GM19397 (cell line): ENCODE data around the gene WDR37.

Source experiments
- ATAC-seq: cut with Tn5 transposase; IDR thresholded peaks from one replicate; pipeline ENCODE4 v1.9.1; 2021; ENCODE audit warnings: mild to moderate bottlenecking, moderate library complexity; ENCODE audit not compliant: unreplicated experiment

The WDR37 gene

DNA sequence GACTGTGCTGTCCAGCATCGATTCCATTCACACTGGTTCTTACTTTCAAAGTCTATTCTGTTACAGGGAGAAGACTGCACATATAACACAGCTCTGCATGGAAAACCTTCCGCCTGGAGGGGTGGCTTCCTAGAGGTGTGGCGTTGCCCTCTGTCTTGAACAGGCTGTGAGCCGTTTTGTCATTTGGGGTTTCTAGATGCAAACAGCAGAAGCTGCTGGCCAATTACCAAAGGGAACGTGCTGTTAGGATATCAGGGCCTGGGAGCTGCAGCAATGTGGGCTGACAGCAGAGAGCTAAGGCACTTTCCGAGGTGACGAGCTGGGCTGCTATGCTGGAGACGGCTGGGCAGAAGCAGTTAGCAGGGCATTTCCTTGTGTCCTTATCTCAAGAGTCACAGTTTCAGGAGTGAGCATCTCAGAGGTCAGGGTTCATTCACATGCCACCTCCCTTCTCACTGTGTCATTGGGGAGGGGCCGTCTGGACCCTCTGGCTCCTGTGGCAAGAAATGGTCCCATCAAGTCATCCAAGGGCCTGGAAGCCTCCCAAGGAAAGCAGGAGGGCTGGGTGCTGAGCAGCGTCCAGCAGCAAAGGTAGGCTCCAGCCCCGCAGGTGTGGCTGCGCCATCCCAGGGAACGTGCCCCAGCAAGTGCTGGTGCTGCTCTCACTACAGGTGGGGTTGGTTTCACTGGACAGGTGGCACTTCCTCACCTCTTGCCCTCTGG, 106.5 kb downstream of the WDR37 start:
- ATAC-seq, result no peak

DNA sequence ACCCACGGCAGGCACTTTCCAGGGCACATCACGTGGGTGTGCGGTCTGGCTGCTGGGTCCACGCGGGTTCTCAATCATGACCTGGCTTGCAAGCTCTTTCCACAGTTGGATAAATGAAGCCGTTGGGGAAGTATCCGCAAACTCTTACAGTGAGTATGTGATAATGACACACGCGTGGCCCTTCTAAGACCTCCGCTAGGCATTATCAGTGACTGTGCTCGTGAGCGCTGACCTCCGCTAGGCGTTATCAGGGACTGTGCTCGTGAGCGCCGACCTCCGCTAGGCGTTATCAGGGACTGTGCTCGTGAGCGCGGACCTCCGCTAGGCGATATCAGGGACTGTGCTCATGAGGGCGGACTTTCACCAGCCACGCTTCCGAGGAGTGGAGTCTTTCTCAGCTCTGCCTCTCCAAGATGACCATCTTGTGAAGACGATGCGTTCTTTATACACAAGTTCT, 107.0 kb downstream of the WDR37 start:
- ATAC-seq, result no peak

DNA sequence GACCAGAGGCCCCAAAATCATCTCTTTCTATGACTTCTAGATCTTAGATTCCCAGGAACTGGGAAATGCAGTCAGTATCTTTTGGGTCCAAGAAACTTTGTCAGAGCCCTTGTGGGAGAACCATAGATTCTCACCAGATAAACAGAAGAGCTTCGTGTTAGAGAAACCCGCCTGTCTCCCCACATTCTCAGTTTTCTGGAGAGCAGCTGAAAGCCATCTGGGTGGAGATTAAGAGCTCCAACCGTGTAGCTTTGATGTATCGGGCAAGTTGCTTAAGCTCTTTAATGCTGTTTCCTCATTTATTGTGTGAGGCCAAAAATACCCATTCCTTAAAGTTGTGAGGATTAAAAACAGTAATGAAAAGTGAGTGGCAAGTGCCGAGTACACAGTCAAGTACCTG, 107.6 kb downstream of the WDR37 start:
- ATAC-seq, result no peak

DNA sequence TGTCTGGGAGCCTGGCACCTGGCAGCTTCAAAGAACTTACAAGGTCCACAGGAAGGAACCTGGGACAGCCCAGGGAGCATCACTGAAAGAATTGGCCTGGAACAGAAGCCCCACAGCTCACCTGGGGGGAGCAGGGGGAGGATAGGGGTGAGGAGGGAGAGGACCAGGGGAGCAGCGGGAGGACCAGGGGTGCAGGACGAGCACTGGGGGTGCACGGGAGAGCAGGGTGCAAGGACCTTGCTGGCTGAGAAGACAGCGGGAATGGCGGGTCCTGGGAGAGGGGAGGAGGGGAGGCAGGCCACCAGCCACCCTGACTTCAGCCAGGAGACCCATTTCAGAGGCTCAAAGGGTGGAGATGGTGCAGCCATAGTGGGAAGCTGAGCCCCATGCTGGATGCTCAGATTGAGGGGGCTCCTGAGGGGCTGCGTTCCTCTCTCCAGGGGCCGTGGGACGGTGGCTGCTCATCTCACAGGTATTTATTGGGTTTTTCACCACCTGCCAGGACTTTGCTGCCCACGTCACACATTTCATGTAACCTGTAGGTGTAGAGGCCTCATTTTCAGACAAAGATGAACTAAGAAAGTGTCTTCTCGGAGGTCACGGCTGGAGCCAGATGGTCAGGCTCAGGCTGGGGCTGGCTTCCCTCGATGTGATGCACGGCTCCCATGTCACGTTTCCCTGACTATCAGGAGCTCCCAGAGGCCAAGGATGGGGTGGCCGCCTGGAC, 110.1 kb downstream of the WDR37 start:
- ATAC-seq, result no peak

DNA sequence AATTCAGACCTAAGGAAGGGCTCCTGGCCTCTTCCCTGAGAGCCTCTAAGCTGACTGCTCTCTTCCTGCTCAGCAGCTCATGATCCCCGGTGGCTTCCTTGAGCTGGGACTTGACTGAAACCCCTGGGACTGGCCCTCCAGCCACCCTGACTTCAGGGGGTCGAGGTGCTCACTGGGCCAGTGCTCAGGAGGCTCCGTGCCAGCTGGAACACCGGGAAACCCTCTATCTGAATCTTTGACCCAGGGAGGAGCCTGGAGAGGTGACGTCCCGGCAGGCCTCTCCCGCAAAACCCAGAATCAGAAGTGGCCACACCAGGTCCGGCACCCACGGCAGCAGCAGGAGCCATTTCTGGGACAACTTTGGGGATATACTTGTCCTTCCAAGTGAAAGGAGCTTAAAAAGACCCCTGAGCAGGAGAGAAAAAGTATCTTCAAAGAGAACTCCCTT, 110.7 kb downstream of the WDR37 start:
- no peak for ATAC-seq

DNA sequence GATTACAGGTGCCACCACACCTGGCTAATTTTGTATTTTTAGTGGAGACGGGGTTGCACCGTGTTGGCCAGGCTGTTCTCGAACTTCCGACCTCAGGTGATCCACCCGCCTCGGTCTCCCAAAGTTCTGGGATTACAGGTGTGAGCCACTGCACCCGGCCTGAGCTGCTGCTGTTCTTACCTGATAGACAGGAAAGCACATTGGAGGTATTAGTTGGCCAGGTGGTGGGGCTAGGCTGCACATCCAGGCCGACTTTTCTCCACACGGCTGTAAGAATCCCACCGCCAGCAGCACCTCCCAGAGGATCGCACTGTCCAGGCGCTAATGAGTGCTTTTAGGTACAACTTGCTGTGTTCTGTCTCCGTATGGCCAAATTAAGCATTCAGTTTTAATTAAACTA, 112.6 kb downstream of the WDR37 start:
- ATAC-seq, result no peak

DNA sequence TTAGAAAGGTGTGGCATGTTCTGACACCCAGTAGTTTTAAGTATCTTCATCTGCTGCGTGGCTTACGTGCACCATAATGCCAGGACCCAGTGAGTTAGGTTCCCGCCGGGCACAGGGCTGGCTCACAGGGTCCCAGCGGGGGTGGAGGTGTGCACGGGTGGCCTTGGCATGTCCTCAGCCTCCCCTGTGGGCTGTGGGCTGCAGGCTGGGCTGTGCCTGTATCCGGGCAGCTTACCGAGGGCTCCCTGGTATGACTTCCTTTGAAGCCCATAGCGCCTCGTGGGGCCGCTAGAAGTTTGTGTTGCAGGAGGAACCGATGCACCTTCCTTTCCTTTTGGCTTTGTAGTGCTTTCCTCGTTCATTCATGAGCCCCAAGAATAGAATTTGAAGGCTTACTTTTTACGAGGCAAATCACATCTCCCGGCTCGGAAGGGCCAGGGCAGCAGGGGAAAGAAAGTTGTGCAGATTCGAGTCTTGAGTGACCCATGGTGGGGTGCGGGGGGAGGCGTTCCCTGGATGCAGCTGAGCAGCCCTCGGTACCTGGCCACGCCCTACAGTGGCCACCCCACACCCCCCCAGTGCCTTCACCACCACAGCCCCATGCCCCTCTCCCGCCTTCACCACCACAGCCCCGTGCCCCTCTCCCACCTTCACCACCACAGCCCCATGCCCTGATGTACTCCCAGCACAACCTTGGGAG, 113.2 kb downstream of the WDR37 start:
- ATAC-seq, result no peak

DNA sequence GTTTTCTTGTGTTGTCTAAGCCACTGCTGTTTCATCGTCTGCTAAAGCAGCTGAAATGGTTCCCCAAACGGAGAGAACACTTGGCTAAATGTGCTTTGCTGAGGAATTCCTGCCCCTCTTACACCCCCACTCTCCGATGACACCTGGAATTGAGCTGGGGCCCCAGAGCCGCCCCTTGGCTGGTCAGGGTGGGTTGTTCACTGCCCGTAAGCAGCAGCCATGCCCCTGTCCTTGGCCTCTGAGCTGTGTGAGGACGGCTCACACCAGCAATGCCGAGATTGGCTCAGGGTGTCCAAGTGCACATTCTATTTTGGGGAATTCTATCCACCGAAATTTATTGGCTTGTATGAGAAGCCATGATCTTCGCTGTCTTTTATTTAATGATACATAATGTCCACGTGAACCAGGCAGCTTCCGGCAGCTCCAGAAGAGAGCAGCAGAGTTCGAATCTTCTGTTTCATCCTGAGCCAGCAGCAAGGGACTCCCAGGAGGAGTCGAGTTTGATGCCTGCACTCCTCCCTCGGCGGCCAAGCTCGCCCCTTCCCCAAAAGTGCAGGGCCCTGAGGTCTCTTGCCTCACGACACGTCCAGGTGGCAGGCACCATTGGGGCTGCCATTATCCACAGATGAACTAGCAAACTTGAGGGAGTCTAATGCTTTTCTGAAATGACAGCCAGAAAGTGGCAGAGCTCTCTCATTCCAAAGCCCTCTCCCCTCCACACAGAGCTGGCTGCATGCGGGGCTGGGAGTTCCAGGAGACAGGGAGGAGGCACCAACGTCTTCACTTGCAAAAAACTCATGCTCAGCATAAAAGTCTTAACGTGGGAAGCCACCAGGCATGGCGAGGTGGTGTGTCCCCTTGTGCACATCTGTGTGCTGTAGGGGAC, 114.0 kb downstream of the WDR37 start:
- no peak for ATAC-seq

DNA sequence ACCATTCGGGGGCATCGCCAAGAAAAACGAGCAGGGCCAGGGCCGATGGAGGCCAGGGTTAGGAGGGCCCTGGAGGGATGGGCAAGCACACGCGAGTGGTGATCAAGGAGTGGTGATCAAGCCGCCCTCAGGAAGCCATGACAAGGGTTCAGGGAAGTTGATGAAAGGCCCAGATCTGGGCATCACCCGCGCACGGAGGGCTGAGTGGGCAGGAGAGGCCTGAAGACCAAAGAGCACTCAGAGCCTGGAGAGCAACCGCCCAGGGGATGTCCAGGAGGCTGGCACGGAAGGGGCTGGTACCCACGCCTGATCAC, 114.6 kb downstream of the WDR37 start:
- ATAC-seq, result no peak

DNA sequence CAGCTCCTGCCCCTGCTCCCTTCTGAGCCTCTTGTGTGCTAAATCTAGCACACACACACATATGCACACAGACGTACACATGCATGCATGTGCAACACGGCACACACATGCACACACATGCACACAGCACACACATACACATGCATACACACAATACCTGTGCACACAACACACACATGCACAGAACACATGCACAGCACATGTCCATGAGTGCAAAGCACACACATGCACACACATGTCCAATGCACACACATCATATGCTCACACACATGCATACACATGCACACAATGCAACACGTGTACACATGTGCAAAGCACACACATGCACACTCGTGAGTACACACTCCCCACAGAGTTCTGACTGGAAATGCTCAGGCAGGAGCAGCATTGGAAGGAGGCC, 115.0 kb downstream of the WDR37 start:
- no peak for ATAC-seq

DNA sequence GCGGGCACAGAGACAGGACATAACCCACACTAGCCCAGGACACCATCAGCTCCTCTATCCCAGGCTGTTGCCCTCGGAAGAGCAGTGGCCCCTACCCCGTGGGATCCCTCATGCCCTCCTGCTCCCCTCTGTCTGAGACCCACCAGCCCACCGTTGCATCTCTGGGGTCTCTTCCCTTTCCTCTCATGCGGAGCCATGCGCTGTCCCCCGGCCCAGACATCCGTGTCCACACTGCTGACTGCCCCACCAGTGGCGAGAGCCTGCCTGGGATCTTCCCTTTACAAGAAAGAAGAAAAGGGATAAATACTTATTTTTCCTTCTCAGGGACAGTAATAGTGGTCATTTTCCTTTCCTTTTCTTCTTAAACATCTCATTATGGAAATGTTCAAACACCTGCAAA, 115.4 kb downstream of the WDR37 start:
- ATAC-seq, result no peak

DNA sequence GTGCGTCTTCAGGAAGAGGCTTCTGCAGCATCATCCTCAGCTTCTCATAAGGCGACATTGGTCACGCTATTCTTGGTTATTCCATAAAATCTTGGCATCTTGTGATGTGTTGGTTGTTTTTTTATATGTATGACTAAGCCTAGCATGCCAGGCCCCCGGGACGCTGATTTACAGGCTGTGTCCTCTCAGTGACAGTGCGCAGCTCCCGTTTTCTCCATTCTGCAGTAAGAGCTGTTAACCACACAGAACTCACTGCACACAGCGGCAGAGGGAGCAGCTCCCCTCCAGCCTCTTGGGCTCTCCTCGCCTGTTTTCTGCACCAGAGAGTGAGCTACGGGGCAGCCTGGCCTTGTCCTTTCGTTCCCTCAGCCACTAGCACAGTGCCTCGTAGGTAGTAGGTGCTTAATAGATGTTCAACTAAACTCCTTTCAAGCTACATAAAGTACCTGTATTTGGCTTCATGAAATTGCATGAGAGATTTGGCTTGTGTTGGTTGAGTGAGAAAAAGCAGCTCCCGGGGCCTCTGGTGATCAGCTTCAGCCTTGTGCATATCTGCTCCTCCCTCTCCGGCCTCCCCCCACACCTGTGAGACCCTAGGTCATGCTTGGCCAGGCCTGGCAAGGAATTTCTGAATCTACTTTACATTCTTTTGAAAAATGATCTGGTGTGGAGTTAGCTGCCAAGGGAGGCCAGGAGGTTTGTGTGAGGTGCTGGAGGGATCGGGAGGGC, 116.2 kb downstream of the WDR37 start:
- no peak for ATAC-seq

DNA sequence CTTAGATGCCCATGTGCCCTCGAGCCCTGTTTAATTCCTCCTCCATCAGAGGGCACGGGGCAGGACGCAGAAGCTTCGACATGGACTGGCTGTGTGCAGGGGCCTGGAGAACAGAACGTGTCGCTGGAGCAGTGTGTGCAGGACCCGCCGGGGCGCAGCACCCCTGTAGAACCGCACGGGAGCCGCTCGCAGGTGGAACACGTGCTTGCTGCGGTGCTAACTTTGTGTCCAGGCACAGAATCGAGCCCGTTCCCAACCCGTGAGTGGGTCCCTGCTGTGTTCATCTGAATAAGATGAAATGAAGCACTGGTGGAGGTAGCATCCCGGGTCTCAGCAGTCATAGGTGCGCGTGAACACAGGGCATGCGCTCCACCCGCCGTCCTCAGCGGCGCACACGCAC, 116.9 kb downstream of the WDR37 start:
- ATAC-seq, result no peak

DNA sequence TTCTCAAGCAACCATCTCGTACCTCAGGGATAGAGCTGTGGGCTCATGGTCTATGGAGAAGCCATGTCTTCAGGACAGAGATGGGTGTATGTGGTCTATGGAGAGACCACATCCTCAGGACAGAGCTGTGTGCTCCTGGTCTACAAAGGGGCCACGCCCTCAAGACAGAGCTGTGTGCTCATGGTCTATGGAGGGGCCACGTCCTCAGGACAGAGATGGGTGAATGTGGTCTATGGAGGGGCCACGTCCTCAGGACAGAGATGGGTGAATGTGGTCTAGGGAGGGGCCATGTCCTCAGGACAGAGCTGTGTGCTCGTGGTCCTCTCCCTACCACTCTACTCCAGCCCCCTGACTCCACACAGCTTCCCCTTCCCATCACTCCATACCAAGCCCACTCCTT, 117.8 kb downstream of the WDR37 start:
- no peak for ATAC-seq

DNA sequence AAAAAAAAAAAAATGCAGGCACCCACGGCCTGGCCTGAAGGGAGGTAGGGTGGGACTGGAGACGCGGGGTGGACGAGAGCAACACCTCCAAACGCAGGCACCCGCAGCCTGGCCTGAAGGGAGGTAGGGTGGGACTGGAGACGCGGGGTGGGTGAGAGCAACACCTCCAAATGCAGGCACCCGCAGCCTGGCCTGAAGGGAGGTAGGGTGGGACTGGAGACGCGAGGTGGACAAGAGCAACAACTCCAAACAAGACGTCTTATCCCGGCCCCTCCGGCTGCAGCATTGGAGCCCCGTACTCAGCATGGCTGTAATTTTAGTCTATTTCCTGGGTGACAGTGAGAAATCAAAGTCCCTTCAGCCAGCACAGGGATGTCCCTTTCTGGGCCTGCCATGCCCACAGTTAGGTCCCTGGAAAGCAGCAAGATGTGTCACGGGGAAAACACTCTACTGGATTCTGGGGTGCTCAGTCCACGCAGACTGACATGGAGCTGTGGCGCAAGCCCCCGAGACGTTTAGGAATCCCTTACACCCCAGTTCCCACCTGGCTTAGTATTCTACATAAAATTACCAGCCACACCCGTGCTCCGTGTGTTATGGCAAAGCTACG, 119.9 kb downstream of the WDR37 start:
- no peak for ATAC-seq

DNA sequence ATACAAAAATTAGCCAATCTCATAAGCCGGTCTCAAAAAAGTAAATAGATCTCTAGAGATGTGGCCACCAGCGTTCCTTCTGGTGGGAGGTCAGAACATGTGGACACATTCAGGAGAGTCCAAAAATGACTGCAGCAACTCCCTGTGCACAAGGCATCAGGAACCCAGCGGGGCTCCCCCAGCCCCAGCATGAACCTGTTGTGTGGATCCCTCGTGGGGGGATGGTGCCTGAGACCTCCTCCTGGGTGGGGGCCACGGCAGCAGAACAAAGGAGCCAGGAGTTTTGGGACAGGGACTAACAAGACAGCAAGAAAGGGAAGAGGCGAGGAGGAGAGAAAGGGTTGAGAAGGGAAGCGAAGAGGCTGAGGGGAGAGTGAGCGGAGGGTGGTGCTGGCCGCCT, 121.8 kb downstream of the WDR37 start:
- ATAC-seq, result no peak

DNA sequence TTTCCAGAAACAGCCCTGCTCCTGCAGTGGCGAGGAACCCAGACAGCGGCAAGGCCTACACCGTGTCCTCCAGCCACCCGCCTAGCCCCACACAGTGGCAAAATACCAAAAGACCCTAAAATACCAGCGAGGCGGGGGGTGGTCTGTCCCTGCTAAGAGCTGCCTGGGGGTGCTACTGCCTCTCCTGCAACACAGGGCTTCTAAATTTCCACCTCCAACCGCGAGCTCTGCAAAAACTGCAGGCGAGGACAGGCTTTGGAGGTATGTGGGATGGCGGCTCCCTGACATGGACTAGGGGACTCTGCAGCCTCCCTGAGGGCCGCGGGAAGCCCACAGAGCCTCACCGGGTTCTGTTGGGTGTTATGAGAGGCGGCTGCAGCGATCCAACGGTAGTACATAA, 122.3 kb downstream of the WDR37 start:
- no peak for ATAC-seq

DNA sequence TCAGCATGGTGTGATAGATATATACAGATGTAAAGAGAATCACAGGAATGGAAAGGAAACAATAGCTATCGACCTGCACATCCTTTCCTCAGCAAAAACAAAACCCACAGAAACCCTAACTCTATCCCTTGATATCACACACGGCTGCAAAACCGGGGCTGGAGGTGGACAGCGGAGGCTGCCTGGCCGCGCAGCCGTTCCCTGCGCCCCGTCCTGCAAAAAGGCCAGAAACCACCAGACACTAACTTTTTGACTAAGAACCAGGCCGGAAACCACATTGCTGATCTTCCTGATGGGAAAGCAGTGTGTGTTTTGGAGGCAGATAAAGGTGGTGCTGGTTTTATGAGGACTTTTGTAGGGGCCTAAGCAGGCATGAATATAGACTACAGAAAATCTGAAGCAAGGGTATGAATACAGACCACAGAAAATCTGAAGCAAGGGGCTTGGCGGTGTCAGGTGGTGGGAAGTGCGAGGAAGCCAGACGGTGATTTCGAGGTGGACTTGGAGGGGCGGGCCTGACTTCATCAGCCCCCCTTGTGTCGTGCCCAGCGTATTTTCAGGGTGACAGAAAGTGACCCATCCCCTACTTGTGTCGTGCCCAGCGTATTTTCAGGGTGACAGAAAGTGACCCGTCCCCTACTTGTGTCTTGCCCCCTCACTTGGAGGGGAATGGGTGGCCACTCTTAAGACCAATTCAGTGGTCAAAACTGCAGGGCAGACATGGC, 123.3 kb downstream of the WDR37 start:
- no peak for ATAC-seq

DNA sequence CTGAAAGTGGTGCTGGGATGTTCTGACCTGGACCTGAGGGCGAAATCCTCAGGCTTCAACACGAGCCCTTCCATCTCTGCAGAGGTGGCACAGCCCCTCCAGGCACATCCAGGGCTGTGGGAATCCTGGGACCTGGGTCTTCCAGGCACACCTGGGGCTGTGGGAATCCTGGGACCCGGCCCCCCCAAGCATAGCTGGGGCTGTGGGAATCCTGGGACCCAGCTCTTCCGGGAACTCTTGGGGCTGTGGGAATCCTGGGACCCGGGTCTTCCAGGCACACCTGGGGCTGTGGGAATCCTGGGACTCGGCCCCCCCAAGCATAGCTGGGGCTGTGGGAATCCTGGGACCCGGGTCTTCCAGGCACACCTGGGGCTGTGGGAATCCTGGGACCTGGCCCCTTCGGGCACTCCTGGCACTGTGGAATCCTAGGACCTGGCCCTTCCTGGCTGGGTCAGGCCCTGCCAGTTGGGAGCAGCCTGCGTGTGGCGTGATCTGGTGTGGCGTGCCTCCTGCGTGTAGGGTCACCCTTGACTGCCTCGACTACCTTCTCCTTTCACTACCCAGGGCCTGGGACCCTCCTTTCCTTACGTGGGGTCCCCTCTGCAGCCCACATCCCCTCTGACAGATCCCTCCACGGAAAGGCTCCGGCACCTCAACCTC, 124.0 kb downstream of the WDR37 start:
- no peak for ATAC-seq
